HepG2 (cell line): ENCODE measurements around the gene PPP1R13L. TPM values are rescaled to one million over a fixed set of nuclear protein-coding genes. Genes with fewer than 3 reads are reported as not detected.

Experiments used
- CCDC6 ChIP-seq: sonication (generic); formaldehyde crosslinking; IDR thresholded peaks from 2 replicates; pipeline ENCODE4 v1.8.1; 2022; ENCODE audit warnings: mild to moderate bottlenecking, missing genetic modification reagents, moderate library complexity
- CEBPG ChIP-seq: IDR thresholded peaks from 2 replicates; pipeline ENCODE4 v1.6.1; 2016
- CHD4 ChIP-seq: fragments of 200-600 bp; sonication (generic); IDR thresholded peaks from 2 replicates; pipeline ENCODE4 v1.7.0; 2017; ENCODE audit warnings: mild to moderate bottlenecking, low read length, borderline replicate concordance
- FIP1L1 ChIP-seq: fragments of 200-400 bp; formaldehyde crosslinking; IDR thresholded peaks from 2 replicates; pipeline ENCODE4 v1.6.1; 2018; ENCODE audit warnings: low read depth, mild to moderate bottlenecking, low read length, moderate library complexity, borderline replicate concordance; ENCODE audit not compliant: insufficient read depth
- GATAD1 ChIP-seq: IDR thresholded peaks from 2 replicates; pipeline ENCODE4 v1.6.1; 2016; ENCODE audit warnings: missing genetic modification reagents, missing compliant biosample characterization
- HMG20B ChIP-seq: conservative IDR thresholded peaks from 2 replicates; pipeline ENCODE4 v1.6.1; 2016; ENCODE audit warnings: missing genetic modification reagents, missing compliant biosample characterization
- HNRNPK ChIP-seq: fragments of 200-400 bp; formaldehyde crosslinking; IDR thresholded peaks from 2 replicates; pipeline ENCODE4 v1.6.1; 2018; ENCODE audit warnings: low read length, low read depth, moderate library complexity, mild to moderate bottlenecking; ENCODE audit not compliant: poor library complexity, severe bottlenecking
- MATR3 ChIP-seq: sonication (generic); formaldehyde crosslinking; IDR thresholded peaks from 2 replicates; pipeline ENCODE4 v1.4.0; 2020; ENCODE audit warnings: missing genetic modification reagents
- NFATC3 ChIP-seq: sonication (generic); formaldehyde crosslinking; IDR thresholded peaks from 2 replicates; pipeline ENCODE4 v1.5.1; 2020; ENCODE audit warnings: mild to moderate bottlenecking, missing genetic modification reagents
- NFRKB ChIP-seq: fragments of 450-650 bp; IDR thresholded peaks from 2 replicates; pipeline ENCODE4 v1.6.1; 2017
- REST ChIP-seq, 2 experiments: IDR thresholded peaks; 2 replicates each; pipeline ENCODE4 v1.6.1; 2011 to 2012; ENCODE audit warnings: low read length in 2 of 2, borderline replicate concordance in 1 of 2, low read depth in 1 of 2, mild to moderate bottlenecking in 1 of 2, moderate library complexity in 1 of 2
- WIZ ChIP-seq: sonication (generic); formaldehyde crosslinking; IDR thresholded peaks from 2 replicates; pipeline ENCODE4 v1.5.1; 2020; ENCODE audit warnings: mild to moderate bottlenecking, missing genetic modification reagents
- ZKSCAN1 ChIP-seq: fragments of 150-350 bp; IDR thresholded peaks from 2 replicates; pipeline ENCODE4 v1.6.1; 2014; ENCODE audit warnings: low read length
- ZMYM2 ChIP-seq: sonication (generic); formaldehyde crosslinking; IDR thresholded peaks from 2 replicates; pipeline ENCODE4 v1.8.0; 2022; ENCODE audit warnings: mild to moderate bottlenecking, missing genetic modification reagents
- ZNF562 ChIP-seq: sonication (generic); formaldehyde crosslinking; IDR thresholded peaks from 2 replicates; pipeline ENCODE4 v1.8.0; 2022; ENCODE audit warnings: missing genetic modification reagents, borderline replicate concordance
- ZNF572 ChIP-seq: sonication (generic); formaldehyde crosslinking; IDR thresholded peaks from 2 replicates; pipeline ENCODE4 v1.5.1; 2020; ENCODE audit warnings: mild to moderate bottlenecking, missing genetic modification reagents
- ZNF615 ChIP-seq: sonication (generic); formaldehyde crosslinking; IDR thresholded peaks from 2 replicates; pipeline ENCODE4 v1.5.0; 2020; ENCODE audit warnings: mild to moderate bottlenecking, missing genetic modification reagents, borderline replicate concordance
- ZNF724P ChIP-seq: sonication (generic); formaldehyde crosslinking; IDR thresholded peaks from 2 replicates; pipeline ENCODE4 v1.8.0; 2022; ENCODE audit warnings: missing genetic modification reagents, borderline replicate concordance
- ZSCAN5A ChIP-seq: sonication (generic); formaldehyde crosslinking; IDR thresholded peaks from 2 replicates; pipeline ENCODE4 v1.8.0; 2022; ENCODE audit warnings: mild to moderate bottlenecking, missing genetic modification reagents, borderline replicate concordance
- polyA plus RNA-seq, 8 experiments: library from polyadenylated mRNA; depleted of rRNA in 3 of 8; stranded (reverse) in 7 of 8; unstranded in 1 of 8; fragments of >200 nt; fragmentation: Illumina TruSeq in 4 of 8; extraction: Trizol in 4 of 8; gene quantifications; 2 replicates each; pipeline versions ENCODE4 v1.2.1 to v1.2.3, GENCODE V29; 2011 to 2016; ENCODE audit warnings: low read depth in 4 of 8, missing spikeins in 1 of 8, mixed read lengths in 1 of 8; ENCODE audit not compliant: insufficient read depth in 1 of 8
- total RNA-seq, 5 experiments: library from RNA; depleted of rRNA; stranded (reverse); fragments of >200 nt; fragmentation: Illumina TruSeq; extraction: Trizol; gene quantifications; 2 replicates each; pipeline ENCODE4 v1.2.3, GENCODE V29; 2016; ENCODE audit warnings: low read depth in 1 of 5
- TF ChIP-seq, protein P1 (sequence below): sonication (generic); formaldehyde crosslinking; IDR thresholded peaks from 2 replicates; pipeline ENCODE4 v1.4.0; 2020; ENCODE audit warnings: missing genetic modification reagents, borderline replicate concordance

The PPP1R13L gene
- total and polyA plus RNA-seq, 2 of the 13 experiments (the other 11 are each of a cell fraction or from before 2014, with no cell fraction given): 1.3 to 6.6 TPM

DNA sequence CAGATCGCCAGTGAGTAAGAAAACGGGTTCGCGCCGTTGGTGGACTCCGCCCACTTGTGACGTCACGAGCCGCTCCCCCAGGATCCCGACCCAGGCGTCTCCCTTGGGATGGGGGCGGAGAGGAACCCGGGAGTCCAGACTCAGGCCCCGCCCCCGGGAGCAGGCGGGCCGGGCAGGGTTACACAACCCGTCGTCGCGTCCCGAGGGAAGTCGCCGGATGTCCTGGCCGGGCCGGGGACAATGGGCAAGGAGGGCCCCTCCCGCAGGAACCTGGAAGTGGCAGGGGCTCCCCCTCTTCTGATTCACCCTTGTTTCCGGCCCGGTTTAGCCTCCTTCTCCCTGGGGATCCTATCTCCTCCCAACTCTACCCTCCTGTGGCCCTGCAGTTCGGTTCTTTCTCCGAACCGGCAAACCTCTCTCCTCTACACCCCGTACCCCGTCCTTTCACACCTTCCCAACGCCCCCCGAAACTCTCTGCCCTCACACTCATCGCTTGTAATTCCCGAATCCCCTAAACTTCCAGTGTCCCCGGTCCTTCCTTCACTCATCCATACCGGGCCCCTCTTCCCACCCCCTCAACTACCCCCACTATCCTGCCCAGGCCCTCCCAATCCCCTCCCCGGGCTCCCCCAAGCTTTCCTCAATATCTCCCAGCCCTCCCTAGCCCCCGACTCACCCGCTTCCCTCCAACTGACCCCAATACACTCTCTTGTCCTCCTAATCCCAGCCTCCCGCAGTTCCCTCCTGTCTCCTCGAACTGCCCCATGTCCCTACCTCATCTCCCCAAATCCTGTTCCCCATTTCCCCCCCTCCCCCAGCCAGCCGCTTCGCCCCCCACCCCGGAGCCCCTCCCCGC lies 38.8 kb upstream of the PPP1R13L start (continued):
- TF ChIP-seq REST (IDR thresholded peaks at IDR 0.05; ENCODE audit: borderline replicate concordance in 1 of 2, low read depth in 1 of 2, low read length in 2 of 2): no peak
- no peak for TF ChIP-seq ZNF615 (CRISPR knock-in tag)
- TF ChIP-seq CHD4: no peak
- TF ChIP-seq, protein P1, sequence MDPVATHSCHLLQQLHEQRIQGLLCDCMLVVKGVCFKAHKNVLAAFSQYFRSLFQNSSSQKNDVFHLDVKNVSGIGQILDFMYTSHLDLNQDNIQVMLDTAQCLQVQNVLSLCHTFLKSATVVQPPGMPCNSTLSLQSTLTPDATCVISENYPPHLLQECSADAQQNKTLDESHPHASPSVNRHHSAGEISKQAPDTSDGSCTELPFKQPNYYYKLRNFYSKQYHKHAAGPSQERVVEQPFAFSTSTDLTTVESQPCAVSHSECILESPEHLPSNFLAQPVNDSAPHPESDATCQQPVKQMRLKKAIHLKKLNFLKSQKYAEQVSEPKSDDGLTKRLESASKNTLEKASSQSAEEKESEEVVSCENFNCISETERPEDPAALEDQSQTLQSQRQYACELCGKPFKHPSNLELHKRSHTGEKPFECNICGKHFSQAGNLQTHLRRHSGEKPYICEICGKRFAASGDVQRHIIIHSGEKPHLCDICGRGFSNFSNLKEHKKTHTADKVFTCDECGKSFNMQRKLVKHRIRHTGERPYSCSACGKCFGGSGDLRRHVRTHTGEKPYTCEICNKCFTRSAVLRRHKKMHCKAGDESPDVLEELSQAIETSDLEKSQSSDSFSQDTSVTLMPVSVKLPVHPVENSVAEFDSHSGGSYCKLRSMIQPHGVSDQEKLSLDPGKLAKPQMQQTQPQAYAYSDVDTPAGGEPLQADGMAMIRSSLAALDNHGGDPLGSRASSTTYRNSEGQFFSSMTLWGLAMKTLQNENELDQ (CRISPR knock-in tag): no peak
- no peak for TF ChIP-seq ZKSCAN1
- peak; percentile 70; the same call in 1 of the 2 replicates for TF ChIP-seq GATAD1
- no peak for TF ChIP-seq ZNF724P (CRISPR knock-in tag)
- peak; percentile 92 for TF ChIP-seq CEBPG (CRISPR knock-in tag)
- no peak for TF ChIP-seq NFRKB
- no peak for TF ChIP-seq FIP1L1
- no peak for TF ChIP-seq HNRNPK
- peak; percentile 53; the same call in 1 of the 2 replicates for TF ChIP-seq HMG20B (CRISPR knock-in tag)
- TF ChIP-seq NFATC3 (CRISPR knock-in tag): no peak
- no peak for TF ChIP-seq MATR3 (CRISPR knock-in tag)
- TF ChIP-seq WIZ: no peak
- TF ChIP-seq ZNF562 (CRISPR knock-in tag): no peak
- TF ChIP-seq ZMYM2 (CRISPR knock-in tag): 0 out of 2 replicates have a peak, but pooled peaks have one; percentile 31
- TF ChIP-seq ZNF572: no peak
- TF ChIP-seq ZSCAN5A (CRISPR knock-in tag): no peak
- TF ChIP-seq CCDC6 (CRISPR knock-in tag): peak; percentile 71
